GM21528 (cell line): ENCODE results near the gene FBLN1.
"Not testable (repeated sequence)": the region's sequence is repeated elsewhere in the genome, so short reads cannot be mapped to it uniquely, and the experiment has no call there.

Experiments used
- ATAC-seq: cut with Tn5 transposase; IDR thresholded peaks from one replicate; pipeline ENCODE4 v1.9.1; 2021; ENCODE audit warnings: mild to moderate bottlenecking, moderate library complexity; ENCODE audit not compliant: unreplicated experiment, low FRiP score

FBLN1 gene

GRCh38 chr22:45580726-45581381 is 78.2 kb downstream of the FBLN1 start:
- ATAC-seq = no peak

GRCh38 chr22:45581549-45582080 is 78.9 kb downstream of the FBLN1 start:
- ATAC-seq = no peak

- ATAC-seq = no peak
Observed at GRCh38 chr22:45582236-45582954, 79.7 kb downstream of the FBLN1 start.

GRCh38 chr22:45582955-45583320 is 80.3 kb downstream of the FBLN1 start:
- ATAC-seq = no peak

GRCh38 chr22:45583504-45583903 is 80.8 kb downstream of the FBLN1 start:
- no peak for ATAC-seq

GRCh38 chr22:45584121-45584570 is 81.5 kb downstream of the FBLN1 start:
- ATAC-seq = no peak

GRCh38 chr22:45584621-45585436 is 82.1 kb downstream of the FBLN1 start:
- no peak for ATAC-seq

- no peak for ATAC-seq
Observed at GRCh38 chr22:45585437-45585755, 82.7 kb downstream of the FBLN1 start.

GRCh38 chr22:45585946-45586540 is 83.4 kb downstream of the FBLN1 start:
- ATAC-seq = no peak

- ATAC-seq = no peak
Observed at GRCh38 chr22:45586651-45587405, 84.1 kb downstream of the FBLN1 start.

GRCh38 chr22:45587638-45588505 is 85.2 kb downstream of the FBLN1 start:
- ATAC-seq = no peak

- no peak for ATAC-seq
Observed at GRCh38 chr22:45589556-45589955, 86.9 kb downstream of the FBLN1 start.

- no peak for ATAC-seq
Observed at GRCh38 chr22:45590262-45590661, 87.6 kb downstream of the FBLN1 start.

GRCh38 chr22:45591633-45592213 is 89.0 kb downstream of the FBLN1 start:
- not testable (repeated sequence) for ATAC-seq

GRCh38 chr22:45594123-45594941 is 91.6 kb downstream of the FBLN1 start:
- no peak for ATAC-seq

GRCh38 chr22:45597460-45598192 is 94.9 kb downstream of the FBLN1 start:
- ATAC-seq = no peak

- no peak for ATAC-seq
Observed at GRCh38 chr22:45598596-45599217, 96.0 kb downstream of the FBLN1 start.
